Measurements from ENCODE around the gene CST6.

Gene CST6

DNA sequence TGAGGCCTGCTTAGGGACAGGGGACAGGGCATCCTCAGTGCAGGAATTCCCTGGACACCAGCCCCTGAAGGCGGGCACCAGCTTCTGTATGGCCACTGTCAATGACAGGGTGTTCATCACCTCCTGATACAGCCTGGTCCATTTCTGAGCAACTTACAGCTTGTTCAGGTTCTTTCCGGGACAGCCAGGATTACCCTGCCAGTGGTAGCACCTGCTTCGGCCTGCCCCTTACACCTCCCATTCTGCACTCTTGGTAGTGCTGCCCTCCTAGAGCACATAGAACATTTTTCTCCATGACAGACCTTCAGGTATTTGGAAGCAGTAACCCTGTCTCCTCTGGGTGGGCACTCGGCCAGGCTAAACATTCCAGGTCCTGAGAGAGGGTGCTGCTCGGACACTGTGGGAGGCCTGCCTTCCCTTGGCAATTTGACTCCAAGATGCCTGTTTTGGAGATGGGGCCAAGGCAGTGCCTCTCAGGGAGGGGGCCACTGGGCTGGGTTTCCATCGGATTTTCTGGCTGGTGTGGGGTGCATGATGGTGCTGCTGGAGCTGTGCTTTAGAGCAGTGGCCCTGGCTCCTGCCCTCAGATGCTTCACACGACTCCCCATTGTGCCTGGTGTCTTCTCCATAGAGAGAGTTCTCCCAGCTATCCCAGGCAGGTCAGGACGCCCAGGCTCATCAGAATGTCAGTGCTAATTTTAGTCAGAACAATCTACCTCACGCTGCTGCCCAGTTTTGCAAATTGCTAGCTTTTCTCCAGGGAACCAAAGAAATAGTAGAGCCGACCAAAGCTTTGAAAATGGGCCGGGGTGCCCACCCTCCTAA is 35.9 kb downstream of the CST6 start:
- DNase-seq (ENCODE audit: low read depth, low spot score): no peak

DNA sequence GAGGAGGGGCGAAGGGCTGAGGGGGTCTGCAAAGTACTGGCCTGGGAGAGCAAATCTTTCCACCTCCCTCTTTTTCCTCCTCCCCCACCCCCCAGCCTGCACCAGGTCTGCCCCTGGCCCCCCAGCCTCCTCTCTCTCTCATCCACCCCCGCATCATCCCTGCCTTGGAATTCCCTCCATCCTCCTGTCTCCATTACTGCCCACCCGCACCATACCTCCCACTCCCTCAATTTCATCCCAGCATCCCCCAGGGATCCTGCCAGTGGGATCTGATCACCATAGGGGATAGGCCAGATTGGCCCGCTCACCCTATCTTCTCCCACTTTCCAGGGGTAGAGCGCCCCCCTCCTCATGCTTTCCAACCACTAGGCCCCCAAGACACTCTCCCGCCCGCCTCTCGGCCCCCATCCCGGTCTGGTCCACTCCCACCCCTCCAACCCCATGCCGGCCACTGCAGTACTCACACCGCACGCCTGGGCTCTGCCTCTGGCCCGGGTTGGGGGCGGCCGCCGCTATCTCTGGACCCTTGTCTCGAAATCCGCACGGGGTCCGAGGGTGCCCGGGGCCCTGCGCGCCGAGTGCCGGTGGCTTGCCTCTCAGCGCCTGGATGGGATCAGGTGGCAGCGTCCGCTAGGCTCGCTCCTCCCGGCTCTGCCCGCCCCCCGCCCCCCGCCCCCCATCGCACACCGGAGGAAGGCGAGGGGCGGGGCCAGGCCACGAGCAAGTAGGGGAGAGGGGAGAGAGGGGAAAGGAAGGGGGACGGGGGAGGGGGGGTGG is 36.9 kb downstream of the CST6 start, which contains the start of gene GAL3ST3:
Gene GAL3ST3 (minus strand): TSS at position 615 of the 777 bp plus-strand sequence. CDS start 3,746 bp downstream, outside the sequence.
- DNase-seq (ENCODE audit: low read depth, low spot score): no peak

GRCh38 chr11:66050581-66051231 is 38.9 kb downstream of the CST6 start:
- no peak for DNase-seq (ENCODE audit: low read depth, low spot score)

DNA sequence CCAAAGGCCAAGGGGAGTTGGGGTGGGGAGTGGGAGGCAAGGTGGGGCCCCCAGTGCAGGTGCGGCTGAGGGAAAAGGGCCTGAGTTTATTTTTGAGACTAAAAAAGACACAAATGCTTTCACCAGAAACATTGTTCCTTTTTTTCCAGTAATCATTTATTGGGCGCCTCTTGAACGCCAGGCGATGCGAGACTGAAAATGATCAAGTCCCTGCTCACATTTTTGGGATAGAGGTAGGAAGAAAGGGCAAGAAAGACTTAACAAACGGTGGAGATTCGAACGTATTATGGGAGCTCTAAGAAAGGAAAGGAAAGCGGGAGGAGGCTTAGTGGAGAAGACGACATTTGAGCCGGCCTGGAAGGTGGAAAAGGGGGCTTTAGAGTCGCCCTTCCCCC is 39.6 kb downstream of the CST6 start:
- no peak for DNase-seq (ENCODE audit: low read depth, low spot score)

DNA sequence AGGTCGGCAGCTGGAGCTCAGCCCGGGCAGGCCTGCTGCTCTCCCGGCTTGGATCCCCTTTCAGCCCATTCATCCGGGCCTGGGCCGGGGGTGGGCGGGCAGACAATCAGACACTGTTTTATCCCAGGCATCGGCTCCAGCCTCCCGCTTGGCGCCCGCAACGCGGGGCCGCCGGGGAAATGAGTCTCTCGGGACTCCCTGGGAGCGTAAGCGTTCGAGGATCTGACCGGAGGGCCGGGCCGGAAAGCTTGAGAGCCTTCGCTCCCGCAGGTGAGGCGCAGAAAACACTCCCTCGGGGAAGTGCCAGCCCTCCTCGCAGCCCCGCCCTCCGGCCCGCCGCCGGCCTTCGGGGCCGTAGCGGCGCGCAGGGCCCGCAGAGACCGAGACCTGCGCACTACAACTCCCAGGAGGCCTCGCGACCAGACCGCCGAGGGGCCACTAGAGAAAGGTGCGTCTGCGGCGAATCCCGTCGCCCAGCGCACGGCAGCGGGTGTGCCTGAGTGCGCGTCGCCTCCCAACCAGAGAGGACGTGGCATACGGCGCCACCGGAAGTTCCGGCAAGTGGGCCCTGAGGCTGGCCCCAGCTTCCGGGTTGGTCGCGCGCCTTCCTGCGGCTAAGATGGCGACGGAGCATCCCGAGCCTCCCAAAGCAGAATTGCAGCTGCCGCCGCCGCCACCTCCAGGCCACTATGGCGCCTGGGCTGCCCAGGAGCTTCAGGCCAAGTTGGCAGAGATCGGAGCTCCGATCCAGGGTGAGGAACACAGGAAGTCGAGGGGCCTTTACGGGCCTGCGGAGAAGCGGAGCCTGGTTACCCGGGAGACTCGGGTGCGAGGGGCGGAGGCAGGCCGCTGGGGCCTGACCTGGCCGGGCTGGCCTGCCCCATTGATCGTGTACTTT is 40.2 kb downstream of the CST6 start, which contains the start of gene SF3B2:
Gene SF3B2 (plus strand): TSS at position 599 of the 898 bp plus-strand sequence. CDS start 21 bp downstream, at position 620.
- DNase-seq (ENCODE audit: low read depth, low spot score): peak; percentile 92

DNA sequence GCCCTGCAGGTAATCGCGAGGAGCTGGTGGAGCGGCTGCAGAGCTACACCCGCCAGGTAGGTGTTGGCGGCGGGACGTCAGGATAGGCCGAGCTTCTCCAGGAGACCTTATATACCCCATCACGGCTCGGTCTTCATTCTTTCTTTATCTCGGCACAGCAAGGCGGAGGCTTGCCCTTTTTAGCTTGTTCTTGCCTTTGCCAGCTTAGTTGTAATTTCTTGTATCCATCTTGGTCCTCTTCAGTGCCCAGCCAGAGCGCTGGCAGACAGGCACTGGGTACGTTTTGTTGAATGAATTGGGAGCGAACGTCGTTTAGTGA is 40.8 kb downstream of the CST6 start:
- no peak for DNase-seq (ENCODE audit: low read depth, low spot score)

- no peak for DNase-seq (ENCODE audit: low read depth, low spot score)
Observed at GRCh38 chr11:66055021-66055420, 43.2 kb downstream of the CST6 start.

GRCh38 chr11:66056501-66056900 is 44.7 kb downstream of the CST6 start:
- no peak for DNase-seq (ENCODE audit: low read depth, low spot score)

GRCh38 chr11:66059966-66060680 is 48.3 kb downstream of the CST6 start:
- DNase-seq (ENCODE audit: low read depth, low spot score): no peak

- no peak for DNase-seq (ENCODE audit: low read depth, low spot score)
Observed at GRCh38 chr11:66061268-66061667, 49.5 kb downstream of the CST6 start.

GRCh38 chr11:66062408-66062807 is 50.6 kb downstream of the CST6 start:
- DNase-seq (ENCODE audit: low read depth, low spot score): no peak

All from iPS DF 19.7 (cell line).